ENCODE measurements around the gene C10orf105. TPM values are rescaled to one million over a fixed set of nuclear protein-coding genes. Genes with fewer than 3 reads are reported as not detected.
A peak's percentile ranks its signal among the peaks of the same experiment; 100 is the strongest.

C10orf105 gene
- total and polyA plus RNA-seq, 12 donors = 0.03 to 0.16 (median 0.07) TPM; not detected in 5

DNA sequence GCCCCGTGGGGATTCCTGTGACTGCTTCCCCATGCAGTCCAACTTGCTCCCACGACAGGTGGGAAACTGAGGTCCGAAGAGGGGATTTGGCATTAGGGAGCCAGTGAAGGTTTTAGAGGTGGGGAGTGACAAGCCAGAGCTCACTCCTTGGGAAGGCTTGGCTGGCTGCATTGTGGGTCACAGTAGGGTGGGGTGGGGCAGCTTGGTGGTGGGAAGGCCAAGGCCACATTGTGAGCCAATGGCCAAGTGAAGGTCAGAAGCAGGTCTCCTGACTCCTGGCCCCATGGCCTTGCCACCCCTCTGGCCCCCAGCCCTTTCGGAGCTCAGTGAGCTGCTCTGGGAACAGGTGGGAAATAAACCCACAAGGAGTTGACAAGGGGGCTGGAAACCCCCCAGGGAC is 2.5 kb downstream of the C10orf105 start:
- Histone ChIP-seq H3K27ac (peak overlapping the region in 5 of 10 donors; percentile 23 to 48 (median 26)), H3K27me3 (no peaks in the 10 kb centered on the region), H3K36me3 (no peaks in the 10 kb centered on the region), H3K9me3 (no peaks in the 10 kb centered on the region), H3K4me1 (peaks cover 28 to 78% (median 59%) of the 10 kb centered on the region in 9 donors), H3K4me3 (no peak overlapping the region)
- TF ChIP-seq, protein P1, sequence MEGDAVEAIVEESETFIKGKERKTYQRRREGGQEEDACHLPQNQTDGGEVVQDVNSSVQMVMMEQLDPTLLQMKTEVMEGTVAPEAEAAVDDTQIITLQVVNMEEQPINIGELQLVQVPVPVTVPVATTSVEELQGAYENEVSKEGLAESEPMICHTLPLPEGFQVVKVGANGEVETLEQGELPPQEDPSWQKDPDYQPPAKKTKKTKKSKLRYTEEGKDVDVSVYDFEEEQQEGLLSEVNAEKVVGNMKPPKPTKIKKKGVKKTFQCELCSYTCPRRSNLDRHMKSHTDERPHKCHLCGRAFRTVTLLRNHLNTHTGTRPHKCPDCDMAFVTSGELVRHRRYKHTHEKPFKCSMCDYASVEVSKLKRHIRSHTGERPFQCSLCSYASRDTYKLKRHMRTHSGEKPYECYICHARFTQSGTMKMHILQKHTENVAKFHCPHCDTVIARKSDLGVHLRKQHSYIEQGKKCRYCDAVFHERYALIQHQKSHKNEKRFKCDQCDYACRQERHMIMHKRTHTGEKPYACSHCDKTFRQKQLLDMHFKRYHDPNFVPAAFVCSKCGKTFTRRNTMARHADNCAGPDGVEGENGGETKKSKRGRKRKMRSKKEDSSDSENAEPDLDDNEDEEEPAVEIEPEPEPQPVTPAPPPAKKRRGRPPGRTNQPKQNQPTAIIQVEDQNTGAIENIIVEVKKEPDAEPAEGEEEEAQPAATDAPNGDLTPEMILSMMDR (IDR thresholded peaks at IDR 0.05) = no peak
- DNase-seq (no peak), ATAC-seq (no peak)
- intact Hi-C loops (cut with DNase I) = loop anchor here in 2 of 10 donors (10.0 kb wide), 2 partner anchors 58 to 178 kb away; partner anchors contain the start of gene VSIR (in 1 of the 2)
- 89 to 92% methylated on average over 4 of the region's 4 CpGs for WGBS, 2 donors

DNA sequence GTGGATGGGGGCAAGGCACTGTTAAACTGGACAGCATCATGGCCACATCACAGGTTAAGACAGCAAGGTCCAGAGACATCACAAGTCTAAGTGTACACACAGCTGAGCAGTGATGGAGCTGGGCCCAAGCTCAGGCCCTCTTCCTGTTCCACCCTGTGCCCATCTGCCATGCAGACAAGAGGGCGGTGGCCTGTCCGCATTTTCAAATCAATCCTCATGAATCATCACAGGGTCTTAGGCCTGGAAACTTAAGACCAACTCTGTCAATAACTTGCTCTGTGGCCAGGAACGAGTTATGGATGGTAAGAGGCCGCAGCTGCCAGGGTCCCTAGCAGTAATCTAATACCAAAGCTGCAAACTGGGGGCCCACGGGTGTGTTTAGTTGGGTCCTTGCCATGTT is 3.2 kb downstream of the C10orf105 start:
- no peaks in the 10 kb centered on the region for H3K36me3 ChIP-seq
- no peak for DNase-seq
- TF ChIP-seq, protein P1 (IDR thresholded peaks at IDR 0.05) = no peak
- H3K27ac ChIP-seq = peak overlapping the region in 3 of 10 donors; percentile 10 to 25 (median 23)
- ATAC-seq = no peak
- WGBS, 2 donors = 92 to 93% methylated on average over 5 of the region's 5 CpGs
- intact Hi-C loops (cut with DNase I) = loop anchor here in 2 of 10 donors (10.0 kb wide), 2 partner anchors 58 to 178 kb away; partner anchors contain the start of gene VSIR (in 1 of the 2)
- no peak overlapping the region for H3K4me3 ChIP-seq
- no peaks in the 10 kb centered on the region for H3K9me3 ChIP-seq
- no peaks in the 10 kb centered on the region for H3K27me3 ChIP-seq
- peaks cover 28 to 81% (median 62%) of the 10 kb centered on the region in 9 donors for H3K4me1 ChIP-seq

DNA sequence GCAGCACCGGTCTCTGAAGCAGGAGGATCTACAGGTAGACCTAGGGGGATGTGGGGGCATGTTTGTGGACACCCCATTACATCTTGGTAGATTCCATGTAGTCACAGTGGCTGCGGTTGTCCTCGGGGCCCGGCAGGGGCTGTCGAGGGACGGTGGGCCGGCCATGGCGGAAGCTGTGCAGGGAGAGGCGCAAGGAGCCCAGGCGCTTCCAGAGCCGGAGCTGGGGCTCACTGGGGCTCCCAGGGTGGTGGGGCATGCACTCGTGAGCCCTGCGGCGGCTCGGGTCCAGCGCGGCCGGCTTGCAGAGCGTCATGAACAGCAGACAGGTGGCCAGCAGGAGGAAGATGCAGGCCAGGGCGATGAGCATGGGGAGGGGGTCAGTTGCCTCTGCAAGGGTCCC is 3.7 kb downstream of the C10orf105 start:
- Histone ChIP-seq H3K27ac (no peak overlapping the region), H3K9me3 (no peaks in the 10 kb centered on the region), H3K4me3 (peak overlapping the region in 1 of 10 donors; percentile 9), H3K4me1 (peaks cover 28 to 81% (median 62%) of the 10 kb centered on the region in 9 donors), H3K36me3 (no peaks in the 10 kb centered on the region), H3K27me3 (no peaks in the 10 kb centered on the region)
- intact Hi-C loops (cut with DNase I) = loop anchor here in 2 of 10 donors (10.0 kb wide), 2 partner anchors 59 to 179 kb away; partner anchors contain the start of gene VSIR (in 1 of the 2)
- ATAC-seq (no peak), DNase-seq (no peak)
- TF ChIP-seq, protein P1 (IDR thresholded peaks at IDR 0.05) = no peak
- WGBS, 2 donors = 96 to 97% methylated on average over 19 to 20 of the region's 20 CpGs

DNA sequence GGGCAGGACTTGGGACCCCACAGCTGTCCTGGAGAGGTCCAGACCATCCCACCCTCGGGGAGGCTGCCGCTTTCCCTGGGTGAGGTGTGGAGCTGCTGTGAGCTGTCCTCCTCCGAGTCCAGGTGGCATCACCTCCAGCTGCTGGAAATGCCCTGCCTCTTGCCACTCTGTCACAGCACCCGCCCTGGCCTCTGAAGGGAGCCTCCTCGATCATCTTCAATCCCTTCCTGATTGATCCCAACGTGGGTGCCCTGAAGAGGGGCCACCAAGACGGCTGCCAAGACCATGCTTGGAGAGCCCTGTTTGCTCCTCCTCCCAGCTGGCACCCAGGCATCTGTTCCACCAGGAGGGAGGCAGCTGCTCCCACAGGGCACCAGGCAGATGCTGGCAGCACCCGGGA is 4.6 kb downstream of the C10orf105 start:
- no peaks in the 10 kb centered on the region for H3K9me3 ChIP-seq
- H3K27me3 ChIP-seq = no peaks in the 10 kb centered on the region
- peak overlapping the region in 1 of 10 donors; percentile 9 for H3K4me3 ChIP-seq
- H3K4me1 ChIP-seq = peaks cover 28 to 81% (median 62%) of the 10 kb centered on the region in 9 donors
- WGBS, 2 donors = 89 to 91% methylated on average over 8 of the region's 8 CpGs
- H3K27ac ChIP-seq = peak overlapping the region; percentile 47 to 92 (median 89)
- DNase-seq = no peak
- intact Hi-C loops (cut with DNase I) = loop anchor here in 2 of 10 donors (10.0 kb wide), 2 partner anchors 60 to 180 kb away; partner anchors contain the start of gene VSIR (in 1 of the 2)
- H3K36me3 ChIP-seq = no peaks in the 10 kb centered on the region
- no peak for ATAC-seq
- TF ChIP-seq, protein P1 (IDR thresholded peaks at IDR 0.05) = no peak

All from heart right ventricle (tissue), 16 donors.